Stimulated activated CD8-positive, alpha-beta memory T cell treated with anti-CD3 and anti-CD28 coated beads, Interleukin-15, amount 100 ng/mL, for 4 hours (primary cell): ENCODE results near the gene LRRN2.
"Not testable (repeated sequence)": the region's sequence is repeated elsewhere in the genome, so short reads cannot be mapped to it uniquely, and the experiment has no call there.

ENCODE experiments used
- DNase-seq, 2 donors: peaks; one replicate each; pipeline ENCODE4 v3.0.0-alpha.2; 2020; ENCODE audit warnings: low read depth in 2 of 2

Gene LRRN2

DNA sequence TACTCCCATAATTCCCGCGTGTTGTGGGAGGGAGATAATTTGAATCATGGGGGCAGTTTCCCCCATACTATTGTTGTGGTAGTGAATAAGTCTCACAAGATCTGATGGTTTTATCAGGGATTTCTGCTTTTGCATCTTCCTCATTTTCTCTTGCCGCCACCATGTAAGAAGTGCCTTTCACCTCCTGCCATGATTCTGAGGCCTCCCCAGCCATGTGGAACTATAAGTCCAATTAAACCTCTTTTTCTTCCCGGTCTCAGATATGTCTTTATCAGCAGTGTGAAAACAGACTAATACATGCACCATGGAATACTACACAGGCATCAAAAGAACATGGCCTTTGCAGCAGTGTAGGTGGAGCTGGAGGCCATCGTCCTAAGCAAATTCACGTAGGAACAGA is 56.1 kb downstream of the LRRN2 start:
- DNase-seq: not testable (repeated sequence)

DNA sequence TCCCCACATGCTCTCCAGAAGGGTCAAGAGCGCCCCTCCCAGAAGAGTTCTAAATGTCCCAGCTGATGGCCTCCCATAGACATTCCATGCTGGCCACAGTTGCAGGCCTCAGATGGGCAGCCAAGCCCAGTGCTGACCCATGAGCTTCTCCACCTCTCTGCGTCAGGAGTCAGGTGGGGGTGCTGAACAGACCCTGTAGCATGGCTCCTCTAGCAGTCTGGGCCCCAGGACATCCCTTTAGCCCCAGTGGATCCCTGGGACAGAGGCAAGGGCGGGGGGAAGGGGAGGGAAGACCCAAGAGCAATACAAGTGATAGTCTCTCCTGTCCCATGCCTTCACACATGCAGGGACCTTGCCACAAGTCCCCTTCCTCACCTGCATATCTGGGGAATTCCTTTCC is 56.7 kb downstream of the LRRN2 start:
- no peak for DNase-seq

DNA sequence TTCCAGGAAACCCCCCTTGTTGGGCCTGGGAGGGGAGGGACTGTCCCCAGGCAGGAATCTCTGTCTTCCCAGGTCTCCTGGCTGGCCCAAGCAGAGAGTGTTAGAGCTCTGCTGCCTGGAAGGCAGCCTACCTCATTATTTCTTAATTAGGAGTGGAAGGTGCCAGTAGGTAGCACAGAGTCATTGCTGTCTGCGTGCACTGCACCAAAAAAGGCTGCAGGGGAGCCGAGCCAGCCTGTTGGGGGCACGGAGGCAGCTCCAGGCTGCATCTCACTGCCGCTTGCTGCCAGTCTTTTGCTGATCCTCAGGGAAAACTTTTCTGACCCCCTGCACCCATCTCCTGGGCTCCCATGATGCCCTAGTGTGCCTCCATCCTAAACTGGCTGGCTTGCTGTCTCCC is 58.1 kb downstream of the LRRN2 start:
- no peak for DNase-seq

DNA sequence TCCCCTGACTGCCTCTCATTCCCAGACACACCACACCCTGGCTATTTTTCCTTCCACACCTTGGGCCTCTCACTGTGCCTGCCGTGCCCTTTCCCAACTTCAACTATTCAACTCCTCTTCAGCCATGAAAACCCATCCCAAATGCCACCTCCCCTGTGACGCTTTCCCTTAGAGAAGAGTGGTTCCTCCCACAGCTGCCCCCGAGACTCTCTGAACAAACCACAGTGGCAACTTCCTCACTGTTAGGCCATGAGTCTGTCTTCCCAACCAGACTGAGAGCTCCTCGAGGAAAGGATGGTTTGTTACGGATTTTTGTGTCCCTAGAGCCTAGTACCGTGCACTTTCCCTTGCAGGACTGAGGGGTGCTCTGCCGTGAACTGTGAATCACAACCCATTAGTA is 59.2 kb downstream of the LRRN2 start:
- DNase-seq: no peak

DNA sequence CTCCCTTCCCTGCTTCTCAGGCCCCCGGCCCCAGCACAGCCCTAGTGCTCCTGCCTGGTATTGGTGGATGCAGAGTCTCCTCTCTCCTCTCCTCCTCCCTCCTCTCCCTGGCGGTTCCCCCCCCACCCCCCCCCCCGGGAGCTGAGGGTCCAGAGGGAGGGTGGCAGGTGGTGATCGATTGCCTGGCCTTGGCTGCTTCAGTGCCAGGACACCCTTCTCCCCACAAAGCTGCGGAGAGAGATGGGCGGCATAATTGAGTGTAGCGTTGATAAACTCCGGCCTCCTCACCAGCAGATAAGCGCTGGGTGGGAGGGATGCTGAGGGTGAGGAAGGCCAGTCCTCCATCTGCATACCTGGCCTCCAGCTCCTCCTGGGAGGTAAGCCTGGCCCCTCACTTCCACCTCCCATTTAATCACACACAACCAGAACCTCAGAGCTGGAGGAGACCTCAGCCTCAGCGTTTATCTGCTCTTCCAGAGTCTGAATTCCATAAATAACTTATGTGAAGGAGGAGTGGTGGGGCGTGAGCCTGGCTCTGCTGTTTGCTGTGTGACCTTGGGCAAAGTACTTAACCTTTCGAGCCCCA is 60.8 kb downstream of the LRRN2 start:
- no peak for DNase-seq

DNA sequence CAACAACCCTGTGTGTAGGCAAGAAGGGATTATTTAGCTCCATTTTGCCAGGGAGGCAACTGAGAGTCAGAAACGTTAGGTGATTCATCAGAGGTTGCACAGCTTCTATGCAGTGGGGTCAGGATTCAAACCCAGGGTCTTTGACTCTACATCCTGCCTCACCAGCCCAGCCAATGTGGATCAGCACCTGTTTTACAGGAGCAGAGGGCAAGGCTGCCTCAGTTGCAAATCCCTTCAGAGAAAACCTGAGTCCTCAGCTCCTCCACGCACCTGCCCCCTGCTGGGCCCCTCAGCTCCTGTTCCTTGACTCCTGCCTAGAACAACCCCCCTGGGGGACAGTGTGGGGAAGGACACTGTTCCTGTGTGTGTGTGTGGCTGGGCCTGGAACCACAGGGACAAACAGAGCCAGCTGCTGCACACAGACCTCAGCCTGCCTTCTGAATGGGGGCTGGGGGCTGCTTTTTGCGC is 61.6 kb downstream of the LRRN2 start:
- no peak for DNase-seq

DNA sequence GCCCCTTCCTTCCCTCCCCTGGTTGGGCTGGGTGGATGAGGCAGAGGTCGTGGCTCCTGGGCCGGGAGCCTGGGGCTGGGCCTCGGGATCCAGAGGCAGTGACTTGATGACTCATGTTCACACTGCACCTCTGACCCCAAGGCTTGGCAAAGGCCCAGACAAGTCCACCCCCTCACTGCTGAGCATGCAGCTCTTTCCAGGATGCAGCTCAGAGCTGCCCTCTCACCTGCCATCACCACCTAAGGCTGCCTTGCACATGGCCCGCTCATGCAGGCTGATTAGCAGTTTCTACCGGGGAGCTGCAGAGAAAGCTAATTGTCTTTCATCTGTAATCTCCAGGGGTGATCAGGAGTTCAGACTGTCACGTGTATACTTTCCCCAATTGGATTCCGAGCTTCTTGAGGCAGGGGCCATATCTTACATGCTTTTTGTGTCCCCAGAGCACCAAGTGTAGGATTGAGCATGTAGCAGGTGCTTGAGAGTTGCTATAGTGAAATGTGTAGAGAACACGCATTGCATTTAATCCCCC is 62.1 kb downstream of the LRRN2 start:
- no peak for DNase-seq

DNA sequence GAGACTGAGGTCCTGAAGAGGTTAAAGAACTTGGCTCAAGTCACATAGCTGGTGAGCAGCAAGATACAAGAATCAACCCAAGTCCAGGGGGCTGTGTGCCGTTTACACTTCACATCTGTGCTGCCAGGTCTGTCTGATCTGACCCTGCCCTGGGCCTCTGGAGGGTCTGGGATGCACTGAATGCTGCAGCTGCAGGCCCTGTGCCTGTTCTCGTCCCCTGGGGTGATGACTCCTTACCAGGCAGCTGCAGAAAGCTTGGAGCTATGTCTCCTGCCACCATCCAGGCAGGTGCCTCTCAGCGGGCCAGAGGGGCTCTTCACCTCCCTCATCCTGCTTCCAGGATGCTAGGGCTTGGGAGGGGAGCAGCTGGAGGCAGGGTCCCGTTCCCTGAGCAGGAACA is 63.5 kb downstream of the LRRN2 start:
- no peak for DNase-seq

DNA sequence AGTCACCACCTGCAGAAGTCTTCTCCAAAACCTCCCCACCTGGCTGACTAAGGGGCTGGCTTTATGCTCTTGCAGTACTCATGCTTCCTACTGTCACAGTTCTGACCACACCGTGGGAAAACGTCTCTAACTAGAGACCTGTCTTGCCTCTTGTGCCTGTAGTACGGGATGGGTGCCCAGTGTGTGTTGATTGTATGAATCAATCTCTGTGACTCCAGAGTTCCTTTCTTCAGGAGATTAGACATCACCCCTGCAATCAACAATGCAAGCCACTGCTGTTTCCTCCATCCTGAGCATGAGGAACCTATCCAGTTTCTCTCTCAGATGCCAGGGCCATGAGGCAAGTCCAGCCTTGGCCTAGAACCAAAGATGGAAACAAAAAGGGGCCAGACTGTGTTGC is 64.1 kb downstream of the LRRN2 start:
- no peak for DNase-seq

DNA sequence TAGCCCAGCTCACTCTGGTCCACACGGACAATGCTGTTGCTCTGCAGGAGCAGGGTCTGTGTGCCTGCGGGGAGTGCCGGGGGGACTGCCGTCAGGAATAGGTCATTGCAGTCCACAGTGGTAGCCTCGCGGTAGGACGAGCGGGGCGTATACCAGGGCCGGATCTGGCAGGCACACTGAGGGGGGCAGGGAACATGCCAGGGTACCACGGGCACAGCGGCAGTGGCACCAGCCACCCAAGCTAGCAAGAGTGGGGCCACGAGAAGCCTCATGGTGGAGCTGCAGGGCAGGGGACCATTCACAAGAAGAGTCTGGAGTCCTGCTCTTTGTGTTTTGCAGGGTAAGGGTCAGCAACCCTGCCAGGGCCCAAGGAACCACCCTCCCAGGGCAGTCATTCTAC is 65.8 kb downstream of the LRRN2 start:
- no peak for DNase-seq

DNA sequence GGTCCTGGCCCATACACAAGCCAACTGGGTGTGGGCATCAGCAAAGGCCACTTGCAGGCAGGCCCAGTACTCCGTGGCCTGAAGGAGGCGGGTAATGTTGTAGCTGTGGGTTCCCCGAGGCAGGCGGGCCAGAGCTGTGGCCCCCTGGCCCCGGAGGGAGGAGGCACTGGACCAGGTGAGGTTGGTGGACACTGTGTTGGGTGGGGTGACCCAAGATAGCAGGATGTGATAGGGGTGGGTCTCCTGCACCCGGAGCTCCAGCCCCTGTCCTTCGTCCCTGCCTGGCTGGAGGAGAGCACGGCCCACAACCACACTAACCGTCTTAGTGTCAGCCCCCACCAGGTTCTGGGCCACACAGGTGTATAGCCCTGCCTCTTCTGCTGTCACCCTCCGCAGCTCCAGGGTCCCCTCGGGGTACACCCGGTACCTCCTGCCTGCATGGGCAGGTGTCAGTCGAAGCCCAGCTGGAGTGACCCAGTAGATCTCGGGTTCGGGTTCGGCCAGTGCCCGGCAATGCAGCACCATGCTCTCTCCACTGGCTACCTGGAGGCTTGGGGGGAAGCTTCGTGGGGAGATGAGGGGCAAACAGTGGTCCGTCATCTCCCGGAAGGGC is 67.3 kb downstream of the LRRN2 start:
- no peak for DNase-seq

DNA sequence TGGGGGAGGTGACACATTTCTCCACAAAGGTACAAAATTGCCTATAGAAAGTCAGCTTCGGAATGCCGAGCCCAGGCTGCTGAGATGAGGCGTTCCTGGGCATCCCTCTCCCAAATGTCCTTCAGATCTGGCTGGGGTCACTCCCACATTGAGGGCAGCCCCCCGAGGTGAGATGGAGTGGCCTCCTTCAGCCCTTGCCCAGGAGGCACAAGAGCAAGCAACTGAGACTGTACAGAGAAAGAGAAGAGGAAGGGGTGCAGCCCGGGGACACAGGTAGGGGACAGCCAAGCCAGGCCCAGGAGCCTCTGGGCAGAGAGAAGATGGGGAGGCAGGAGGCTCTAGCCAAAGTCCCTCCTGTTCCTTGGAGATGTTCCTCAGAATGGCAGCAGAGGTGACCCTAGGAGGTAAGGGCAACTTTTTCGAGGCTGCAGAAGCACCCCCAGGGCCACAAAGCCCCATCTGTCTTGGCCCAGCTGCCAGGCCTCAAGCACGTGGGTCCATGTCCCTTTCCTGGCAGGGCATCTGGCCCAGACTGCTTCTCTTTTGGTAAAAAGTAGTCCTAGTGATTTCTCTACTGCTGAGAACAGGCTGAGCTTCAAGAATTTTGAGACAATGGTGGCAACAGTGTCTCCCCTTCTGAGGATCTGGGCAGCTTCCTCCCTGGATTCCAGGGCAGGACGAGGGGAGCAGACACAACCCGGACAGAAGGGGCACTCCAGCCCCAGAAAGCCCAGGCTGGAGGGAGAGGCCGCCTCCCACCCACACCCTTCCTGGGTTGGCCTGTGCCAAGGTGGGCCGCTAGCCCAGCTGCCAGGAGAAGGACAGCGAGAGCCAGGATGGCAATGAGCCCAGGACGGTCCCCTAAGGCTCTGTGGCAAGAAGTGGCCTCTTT is 68.0 kb downstream of the LRRN2 start:
- DNase-seq: no peak

DNA sequence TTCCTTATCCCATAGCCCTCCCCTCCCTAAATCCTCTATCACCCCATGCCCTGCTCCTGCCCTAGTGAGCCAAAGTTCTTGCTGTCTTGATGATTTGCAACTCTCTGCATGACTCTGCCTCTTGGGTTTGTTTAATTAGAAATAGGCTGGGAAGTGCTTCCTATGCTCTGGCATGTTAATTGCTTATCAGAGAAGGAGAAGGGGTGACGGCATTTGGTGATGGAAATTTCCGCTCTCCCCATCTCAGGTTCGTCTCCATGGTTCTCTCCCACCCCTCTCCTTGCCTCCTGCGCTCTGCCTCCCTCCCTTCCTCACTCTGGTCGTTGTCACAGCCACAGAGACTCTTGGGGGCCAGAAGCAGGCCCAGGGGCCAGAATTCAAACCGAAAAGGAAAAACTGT is 68.9 kb downstream of the LRRN2 start:
- no peak for DNase-seq

DNA sequence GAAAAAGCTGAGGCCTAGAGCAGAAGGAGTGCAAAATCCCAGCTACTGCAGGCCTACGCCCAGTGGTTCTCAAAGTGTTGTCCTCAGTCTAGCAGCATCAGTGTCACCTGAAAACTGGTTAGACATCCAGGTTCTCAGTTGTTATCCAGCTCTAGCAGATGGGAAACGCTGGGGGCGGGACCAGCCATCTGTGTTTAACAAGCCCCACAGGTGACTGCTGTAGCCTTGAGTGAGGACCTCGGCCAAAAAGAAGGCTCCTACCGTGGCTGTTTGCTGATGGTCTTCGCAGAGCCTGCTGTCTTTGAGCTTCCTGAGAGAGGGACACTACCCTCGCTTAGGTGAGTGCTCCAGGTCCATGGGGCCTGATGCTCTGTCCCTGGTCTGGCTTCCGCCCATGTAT is 69.7 kb downstream of the LRRN2 start:
- no peak for DNase-seq

DNA sequence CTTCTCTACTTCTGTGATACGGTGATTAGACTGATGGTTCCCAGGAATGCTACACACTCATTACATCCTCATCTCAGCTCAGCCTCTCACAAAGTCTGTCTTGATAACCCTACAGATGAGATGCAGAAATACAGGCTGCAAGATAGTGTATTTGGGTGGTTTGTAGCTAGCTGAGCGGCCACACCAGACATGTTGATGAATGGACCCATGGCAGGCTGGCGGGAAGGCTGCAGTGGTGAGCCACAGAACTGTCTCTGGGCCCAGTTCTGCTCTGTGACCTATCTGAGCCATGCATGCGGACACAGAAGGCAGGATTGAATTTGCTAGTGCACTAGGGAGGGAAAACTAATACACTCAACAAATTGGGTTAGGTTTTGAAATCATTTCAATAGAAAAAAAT is 71.9 kb downstream of the LRRN2 start:
- no peak for DNase-seq

DNA sequence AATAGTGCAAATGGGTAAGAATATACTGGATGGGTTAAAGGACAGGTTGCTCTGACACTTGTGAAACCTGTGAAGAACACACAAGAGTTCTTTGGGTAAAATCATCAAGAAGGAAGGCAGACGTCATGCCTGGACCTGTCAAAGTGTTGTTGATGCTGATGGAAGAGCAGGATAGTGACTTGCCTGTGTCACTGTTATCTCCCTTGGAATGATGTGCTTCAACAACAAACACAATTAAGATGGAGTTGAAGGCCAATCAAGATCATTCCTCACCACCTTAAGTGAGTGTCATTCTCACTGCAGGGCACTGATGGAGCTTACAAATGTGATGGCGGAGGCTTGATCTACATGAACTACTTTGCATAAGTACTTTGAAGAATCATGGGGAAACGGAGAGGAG is 73.2 kb downstream of the LRRN2 start:
- DNase-seq: no peak

DNA sequence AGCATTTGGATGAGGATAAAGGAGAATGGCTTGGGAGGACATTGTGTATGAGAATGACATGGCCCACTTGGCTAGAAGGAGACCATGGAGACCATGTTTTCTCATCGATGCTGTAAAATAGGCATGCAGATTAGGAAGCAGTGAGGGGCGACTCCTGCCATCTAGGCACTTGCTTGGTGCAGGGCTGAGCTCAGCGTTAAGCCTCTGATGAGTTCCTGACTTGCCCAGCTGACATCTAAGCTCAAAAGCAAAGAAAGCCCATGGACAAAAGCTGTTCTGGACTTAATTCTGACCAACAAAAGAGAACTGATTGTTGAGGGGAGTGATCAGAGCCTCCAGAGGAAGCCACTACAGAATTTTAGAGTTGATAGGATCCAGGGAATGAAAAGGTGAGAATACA is 74.5 kb downstream of the LRRN2 start:
- no peak for DNase-seq

DNA sequence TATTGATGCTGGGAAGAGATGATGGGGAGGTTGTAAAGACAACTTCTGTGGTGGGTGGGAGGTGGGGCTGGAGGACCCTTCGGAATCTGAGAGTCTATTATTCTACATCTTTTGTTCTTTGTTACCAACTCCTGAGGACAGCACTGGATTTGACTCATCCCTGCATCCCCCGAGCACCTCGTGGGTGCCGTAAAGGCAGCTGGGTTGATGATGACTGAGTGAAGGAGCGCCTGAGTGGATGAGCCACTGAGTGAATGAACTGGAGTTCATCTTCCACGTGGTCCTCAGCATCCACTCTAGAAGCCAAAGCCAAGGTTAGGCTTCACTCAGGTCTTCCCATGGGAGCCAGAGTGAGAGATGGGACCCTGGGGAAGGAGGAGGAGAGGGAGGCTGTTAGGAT is 77.6 kb downstream of the LRRN2 start:
- no peak for DNase-seq

DNA sequence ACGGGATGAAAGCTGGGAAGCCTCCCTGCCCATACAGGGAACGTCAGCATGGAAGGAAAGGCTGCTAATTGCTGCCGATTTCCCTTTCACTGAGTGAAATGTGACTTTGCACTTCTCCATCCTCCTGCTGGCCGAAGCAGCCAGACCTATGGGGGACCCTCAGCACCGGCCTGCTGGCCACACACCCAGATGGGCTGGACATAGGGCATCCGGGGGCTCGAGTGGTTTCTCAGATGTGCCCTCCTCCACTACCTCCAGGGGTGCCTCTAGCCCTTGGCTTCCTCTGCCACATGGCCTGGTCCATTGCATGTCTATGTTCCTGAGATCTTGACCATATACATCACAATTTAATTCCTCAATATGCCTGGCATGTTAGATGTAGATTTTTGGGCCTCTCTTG is 79.7 kb downstream of the LRRN2 start:
- no peak for DNase-seq

DNA sequence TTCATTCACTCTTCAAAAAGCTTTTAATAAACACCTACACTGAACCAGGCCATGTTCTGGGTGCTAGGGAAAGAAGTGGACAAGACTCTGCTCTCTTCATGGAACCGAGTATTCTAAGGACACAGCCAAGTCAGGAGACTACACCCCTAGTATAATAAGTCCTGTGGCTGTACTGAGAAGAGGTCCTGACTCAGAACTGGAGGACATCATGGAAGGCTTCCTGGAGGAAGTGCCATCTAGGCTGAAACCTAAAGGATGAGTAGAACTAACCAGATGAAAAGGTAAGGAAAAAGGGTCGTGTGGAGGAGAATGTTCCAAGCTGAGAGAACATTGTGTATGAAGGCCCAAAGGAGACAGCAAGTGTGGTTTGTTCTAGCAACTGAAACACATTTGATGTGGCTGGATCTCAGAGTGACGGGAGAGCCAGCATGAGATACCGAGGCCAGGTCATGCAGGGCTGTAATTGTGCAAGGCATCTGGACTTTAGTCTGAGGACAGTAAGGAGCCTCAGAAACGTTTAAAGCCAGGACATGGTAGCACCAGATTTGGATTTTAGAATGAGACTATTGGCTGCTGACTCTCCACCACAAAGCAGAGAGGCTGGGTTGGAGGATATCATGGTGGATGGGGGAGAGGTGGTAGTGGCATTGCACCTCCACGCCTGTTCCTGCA is 82.5 kb downstream of the LRRN2 start:
- no peak for DNase-seq

DNA sequence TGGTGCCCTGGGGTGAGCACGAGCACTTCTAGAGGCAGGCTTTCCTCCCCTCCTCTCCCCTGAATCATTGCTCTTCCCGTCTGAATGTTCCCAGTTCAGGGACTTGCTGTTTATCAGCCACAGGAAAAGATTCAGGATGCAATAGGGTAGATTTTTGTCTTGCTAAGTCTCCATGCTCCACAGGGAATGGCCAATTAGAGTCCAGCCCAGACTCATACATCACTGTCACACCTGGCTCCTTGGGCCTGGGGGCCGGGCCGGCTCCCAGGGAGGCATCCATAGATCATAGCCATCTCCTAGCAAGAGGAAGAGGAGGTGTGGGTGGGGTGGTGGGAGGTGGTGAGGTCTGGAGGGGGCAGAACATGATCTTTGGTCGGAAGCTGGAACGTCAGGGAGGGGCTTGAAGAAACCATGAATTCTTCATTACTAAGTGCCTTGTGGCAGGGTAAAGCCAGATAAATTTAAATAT is 83.4 kb downstream of the LRRN2 start:
- DNase-seq: no peak

DNA sequence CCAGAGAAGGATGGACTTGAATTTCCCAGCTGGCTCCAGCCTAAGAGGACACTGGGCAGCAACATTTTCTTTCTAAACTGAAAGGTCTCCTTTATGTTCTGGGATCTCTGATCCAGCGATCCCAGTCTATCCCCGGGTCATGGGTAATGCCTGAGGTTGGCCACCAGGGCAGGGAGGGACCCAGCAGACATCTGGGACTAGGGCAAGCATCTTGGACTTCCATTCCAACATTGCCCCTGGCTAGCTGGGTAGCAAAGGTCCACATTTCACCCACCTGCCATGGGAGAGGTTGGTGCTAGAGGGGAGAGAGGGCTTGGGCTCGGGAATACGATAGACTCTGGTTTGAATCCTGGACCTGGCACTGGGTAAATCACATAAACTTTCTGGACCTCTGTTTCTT is 84.6 kb downstream of the LRRN2 start:
- DNase-seq: no peak
